ENCODE results near the gene HOXC10. TPM values are rescaled to one million over a fixed set of nuclear protein-coding genes. Genes with fewer than 3 reads are reported as not detected.

HOXC10 gene
- total and polyA plus RNA-seq, 2 donors (not counting 1 experiment from before 2014, with no cell fraction given), result not detected

- ChIA-PET CTCF (interaction anchor here (0.7 to 3.9 kb wide), 6 partner anchors 9 to 193 kb away, joined by 3 to 31 read pairs (median 8); partner anchors contain the start of gene HOXC5), POLR2A (interaction anchor here (0.7 kb wide), 1 partner anchor 12 kb away, joined by 4 read pairs; no protein-coding TSS in a partner anchor)
- H3K9me3 Mint-ChIP-seq (ENCODE audit: insufficient read depth), result no peaks in the 10 kb centered on the region
- 10% methylated on average over 14 of the region's 23 CpGs for WGBS (ENCODE audit: insufficient coverage)
- TF ChIP-seq, protein P1, sequence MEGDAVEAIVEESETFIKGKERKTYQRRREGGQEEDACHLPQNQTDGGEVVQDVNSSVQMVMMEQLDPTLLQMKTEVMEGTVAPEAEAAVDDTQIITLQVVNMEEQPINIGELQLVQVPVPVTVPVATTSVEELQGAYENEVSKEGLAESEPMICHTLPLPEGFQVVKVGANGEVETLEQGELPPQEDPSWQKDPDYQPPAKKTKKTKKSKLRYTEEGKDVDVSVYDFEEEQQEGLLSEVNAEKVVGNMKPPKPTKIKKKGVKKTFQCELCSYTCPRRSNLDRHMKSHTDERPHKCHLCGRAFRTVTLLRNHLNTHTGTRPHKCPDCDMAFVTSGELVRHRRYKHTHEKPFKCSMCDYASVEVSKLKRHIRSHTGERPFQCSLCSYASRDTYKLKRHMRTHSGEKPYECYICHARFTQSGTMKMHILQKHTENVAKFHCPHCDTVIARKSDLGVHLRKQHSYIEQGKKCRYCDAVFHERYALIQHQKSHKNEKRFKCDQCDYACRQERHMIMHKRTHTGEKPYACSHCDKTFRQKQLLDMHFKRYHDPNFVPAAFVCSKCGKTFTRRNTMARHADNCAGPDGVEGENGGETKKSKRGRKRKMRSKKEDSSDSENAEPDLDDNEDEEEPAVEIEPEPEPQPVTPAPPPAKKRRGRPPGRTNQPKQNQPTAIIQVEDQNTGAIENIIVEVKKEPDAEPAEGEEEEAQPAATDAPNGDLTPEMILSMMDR (IDR thresholded peaks at IDR 0.05), result no peak
- no peak for TF ChIP-seq EZH2 (IDR thresholded peaks at IDR 0.05; ENCODE audit: borderline replicate concordance, insufficient read depth, low read depth, low read length, poor library complexity, severe bottlenecking)
- Histone ChIP-seq H4K20me1 (ENCODE audit: control insufficient read depth, insufficient read depth, low read length, poor library complexity, severe bottlenecking) (no peaks in the 10 kb centered on the region), H3K9me3 (ENCODE audit: control extremely low read depth in 1 of 3, control insufficient read depth in 2 of 3, insufficient read depth in 1 of 3, low read length in 2 of 3) (peaks cover 0 to 46% (median 6%) of the 10 kb centered on the region in 3 donors), H3K9ac (ENCODE audit: low read length) (no peak overlapping the region), H3K79me2 (ENCODE audit: control insufficient read depth, insufficient read depth, low read length) (no peaks in the 10 kb centered on the region), H3K27me3 (replicated peaks in 1 of 4; ENCODE audit: control extremely low read depth in 1 of 4, control insufficient read depth in 3 of 4, insufficient read depth in 4 of 4, low read length in 3 of 4) (peaks cover 0 to 91% (median 73%) of the 10 kb centered on the region in 4 experiments), H3K36me3 (replicated peaks in 1 of 2; ENCODE audit: control extremely low read depth in 1 of 2, control insufficient read depth in 1 of 2, extremely low read depth in 1 of 2, insufficient read depth in 2 of 2, low read length in 1 of 2) (no peaks in the 10 kb centered on the region), H3K4me2 (replicated peaks; ENCODE audit: low read depth, low read length, poor library complexity, severe bottlenecking) (no peak overlapping the region), H3K4me3 (ENCODE audit: control extremely low read depth in 1 of 5, extremely low read depth in 1 of 5, insufficient read depth in 1 of 5, low read depth in 2 of 5, low read length in 4 of 5) (no peak overlapping the region), H3K4me1 (ENCODE audit: control insufficient read depth in 2 of 2, insufficient read depth in 2 of 2, low read length in 2 of 2) (peaks cover 30 to 50% of the 10 kb centered on the region in 2 donors), H3K27ac (ENCODE audit: low read length in 2 of 2) (no peak overlapping the region), H2AFZ (ENCODE audit: insufficient read depth, low read depth, low read length, poor library complexity, severe bottlenecking) (no peak overlapping the region)
- H3K27me3 Mint-ChIP-seq, result peaks cover 71% of the 10 kb centered on the region
- peaks cover 31% of the 10 kb centered on the region for H3K4me1 Mint-ChIP-seq
- intact Hi-C loops (cut with micrococcal nuclease), result no loop called here
- H3K4me3 Mint-ChIP-seq, result no peak overlapping the region
- H3K27ac Mint-ChIP-seq, result no peak overlapping the region
- DNase-seq (no peak), ATAC-seq (ENCODE audit: low read depth) (no peak)
These were observed 30.3 kb downstream of the HOXC10 start for GRCh38 chr12:54015018-54015931.

DNA sequence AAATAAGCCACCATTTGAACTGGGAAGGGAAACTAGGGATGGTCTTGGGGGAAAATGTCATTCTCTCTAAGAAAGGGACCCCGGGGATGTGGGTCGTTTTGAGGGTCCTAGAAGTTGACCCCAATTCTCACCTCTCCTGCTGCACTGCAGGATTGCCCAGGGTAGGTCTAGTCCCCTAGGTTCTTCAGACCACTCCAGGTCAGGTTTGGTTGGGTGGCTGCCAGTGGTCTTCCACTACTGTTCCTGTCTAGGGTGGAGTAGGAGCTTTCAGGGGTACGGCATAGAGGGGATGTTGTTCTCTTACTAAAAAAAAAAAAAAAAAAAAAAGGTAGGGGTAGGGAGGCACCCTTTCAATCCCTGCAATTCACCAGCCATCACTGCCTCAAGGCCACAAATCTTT is 31.1 kb downstream of the HOXC10 start:
- Histone ChIP-seq H3K4me1 (ENCODE audit: control insufficient read depth in 2 of 2, insufficient read depth in 2 of 2, low read length in 2 of 2) (peaks cover 29 to 48% of the 10 kb centered on the region in 2 donors), H2AFZ (ENCODE audit: insufficient read depth, low read depth, low read length, poor library complexity, severe bottlenecking) (no peak overlapping the region), H3K4me2 (replicated peaks; ENCODE audit: low read depth, low read length, poor library complexity, severe bottlenecking) (no peak overlapping the region), H3K79me2 (ENCODE audit: control insufficient read depth, insufficient read depth, low read length) (no peaks in the 10 kb centered on the region), H3K27ac (ENCODE audit: low read length in 2 of 2) (no peak overlapping the region), H3K36me3 (replicated peaks in 1 of 2; ENCODE audit: control extremely low read depth in 1 of 2, control insufficient read depth in 1 of 2, extremely low read depth in 1 of 2, insufficient read depth in 2 of 2, low read length in 1 of 2) (no peaks in the 10 kb centered on the region), H3K27me3 (replicated peaks in 1 of 4; ENCODE audit: control extremely low read depth in 1 of 4, control insufficient read depth in 3 of 4, insufficient read depth in 4 of 4, low read length in 3 of 4) (peaks cover 0 to 90% (median 71%) of the 10 kb centered on the region in 4 experiments), H3K9ac (ENCODE audit: low read length) (no peak overlapping the region), H3K4me3 (ENCODE audit: control extremely low read depth in 1 of 5, extremely low read depth in 1 of 5, insufficient read depth in 1 of 5, low read depth in 2 of 5, low read length in 4 of 5) (no peak overlapping the region), H4K20me1 (ENCODE audit: control insufficient read depth, insufficient read depth, low read length, poor library complexity, severe bottlenecking) (no peaks in the 10 kb centered on the region), H3K9me3 (ENCODE audit: control extremely low read depth in 1 of 3, control insufficient read depth in 2 of 3, insufficient read depth in 1 of 3, low read length in 2 of 3) (peaks cover 0 to 45% (median 6%) of the 10 kb centered on the region in 3 donors)
- peaks cover 28% of the 10 kb centered on the region for H3K4me1 Mint-ChIP-seq
- WGBS (ENCODE audit: insufficient coverage), result no CpG with 5 or more reads among the region's 3 CpGs
- ATAC-seq (ENCODE audit: low read depth) (no peak), DNase-seq (no peak)
- no peak overlapping the region for H3K27ac Mint-ChIP-seq
- intact Hi-C loops (cut with micrococcal nuclease), result no loop called here
- no peak overlapping the region for H3K4me3 Mint-ChIP-seq
- H3K27me3 Mint-ChIP-seq, result peaks cover 65% of the 10 kb centered on the region
- no peaks in the 10 kb centered on the region for H3K9me3 Mint-ChIP-seq (ENCODE audit: insufficient read depth)
- ChIA-PET POLR2A (no interaction called here), CTCF (interaction anchor here (1.2 to 3.9 kb wide), 5 partner anchors 12 to 185 kb away, joined by 3 to 31 read pairs (median 11); partner anchors contain the start of genes HOXC5 and HOXC6)
- no peak for TF ChIP-seq EZH2 (IDR thresholded peaks at IDR 0.05; ENCODE audit: borderline replicate concordance, insufficient read depth, low read depth, low read length, poor library complexity, severe bottlenecking)
- TF ChIP-seq, protein P1 (IDR thresholded peaks at IDR 0.05), result no peak
